Measurements from ENCODE around the gene NRL.

Gene NRL

GRCh38 chr14:24144451-24144850 is 29.7 kb upstream of the NRL start:
- DNase-seq (ENCODE audit: low read depth, low spot score), result no peak

GRCh38 chr14:24143511-24143910 is 28.8 kb upstream of the NRL start:
- DNase-seq (ENCODE audit: low read depth, low spot score), result no peak

- peak; percentile 99 for DNase-seq (ENCODE audit: low read depth, low spot score)
Observed at GRCh38 chr14:24141097-24141880, 26.5 kb upstream of the NRL start, which contains the start of gene EMC9. Gene EMC9 (minus strand): TSS chr14:24141591. CDS start chr14:24141304, 287 bp downstream.

- DNase-seq (ENCODE audit: low read depth, low spot score), result no peak
Observed at GRCh38 chr14:24139272-24139934, 24.7 kb upstream of the NRL start.

GRCh38 chr14:24138396-24139271 is 23.9 kb upstream of the NRL start:
- DNase-seq (ENCODE audit: low read depth, low spot score), result no peak

- DNase-seq (ENCODE audit: low read depth, low spot score), result no peak
Observed at GRCh38 chr14:24137529-24138395, 23.0 kb upstream of the NRL start.

GRCh38 chr14:24136684-24137528 is 22.2 kb upstream of the NRL start:
- DNase-seq (ENCODE audit: low read depth, low spot score), result no peak

- DNase-seq (ENCODE audit: low read depth, low spot score), result peak; percentile 79
Observed at GRCh38 chr14:24135834-24136683, 21.3 kb upstream of the NRL start, which contains the start of gene PSME1. Gene PSME1 (plus strand): TSS chr14:24136194. CDS start chr14:24136263, 69 bp downstream.

GRCh38 chr14:24135584-24135833 is 20.8 kb upstream of the NRL start:
- DNase-seq (ENCODE audit: low read depth, low spot score), result no peak

- DNase-seq (ENCODE audit: low read depth, low spot score), result no peak
Observed at GRCh38 chr14:24133735-24134134, 19.0 kb upstream of the NRL start.

GRCh38 chr14:24132976-24133375 is 18.2 kb upstream of the NRL start:
- DNase-seq (ENCODE audit: low read depth, low spot score), result no peak

GRCh38 chr14:24132061-24132685 is 17.4 kb upstream of the NRL start:
- DNase-seq (ENCODE audit: low read depth, low spot score), result no peak

GRCh38 chr14:24131549-24131966 is 16.8 kb upstream of the NRL start:
- no peak for DNase-seq (ENCODE audit: low read depth, low spot score)

- DNase-seq (ENCODE audit: low read depth, low spot score), result no peak
Observed at GRCh38 chr14:24130717-24131548, 16.2 kb upstream of the NRL start.

GRCh38 chr14:24130380-24130716 is 15.6 kb upstream of the NRL start, which contains the start of gene FITM1:
Gene FITM1 (plus strand): TSS chr14:24130659. CDS start chr14:24131564, 905 bp downstream.
- no peak for DNase-seq (ENCODE audit: low read depth, low spot score)

GRCh38 chr14:24129410-24129998 is 14.8 kb upstream of the NRL start:
- DNase-seq (ENCODE audit: low read depth, low spot score), result no peak

GRCh38 chr14:24127673-24128072 is 12.9 kb upstream of the NRL start:
- no peak for DNase-seq (ENCODE audit: low read depth, low spot score)

- DNase-seq (ENCODE audit: low read depth, low spot score), result no peak
Observed at GRCh38 chr14:24126939-24127338, 12.2 kb upstream of the NRL start.
